22Rv1 (cell line): Measurements from ENCODE around the gene ADGRB3.

Experiments used
- H3K27ac ChIP-seq: fragments of 450-650 bp; 2 replicates; pipeline ENCODE4 v1.5.1; 2017
- ZFX ChIP-seq: fragments of 450-650 bp; IDR thresholded peaks from 2 replicates; pipeline ENCODE4 v1.6.1; 2017; ENCODE audit warnings: antibody characterized with exemption, borderline replicate concordance
- TF ChIP-seq, protein P1 (sequence below): fragments of 450-650 bp; IDR thresholded peaks from 2 replicates; pipeline ENCODE4 v1.5.1; 2017; ENCODE audit warnings: mild to moderate bottlenecking

The ADGRB3 gene

DNA sequence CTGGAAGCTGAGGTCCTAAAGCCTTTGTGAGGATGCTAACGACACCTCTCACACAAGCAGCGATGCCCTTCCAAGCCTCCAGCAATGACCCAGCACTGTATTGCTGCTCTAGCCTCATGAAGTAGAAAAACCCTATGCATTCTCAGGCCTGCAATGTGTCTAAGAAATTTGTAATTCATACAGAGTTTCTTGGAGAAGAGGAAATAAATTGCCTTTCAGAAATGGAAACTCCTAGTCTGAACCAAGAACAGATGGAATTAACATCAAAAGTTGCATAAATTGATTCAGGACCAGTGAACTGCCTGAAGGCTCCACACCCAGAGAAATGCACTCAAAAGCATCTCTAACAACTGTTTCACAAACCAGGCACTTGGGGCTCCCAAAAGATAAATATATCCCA, 353.6 kb downstream of the ADGRB3 start:
- H3K27ac ChIP-seq: no peak overlapping the region
- TF ChIP-seq, protein P1, sequence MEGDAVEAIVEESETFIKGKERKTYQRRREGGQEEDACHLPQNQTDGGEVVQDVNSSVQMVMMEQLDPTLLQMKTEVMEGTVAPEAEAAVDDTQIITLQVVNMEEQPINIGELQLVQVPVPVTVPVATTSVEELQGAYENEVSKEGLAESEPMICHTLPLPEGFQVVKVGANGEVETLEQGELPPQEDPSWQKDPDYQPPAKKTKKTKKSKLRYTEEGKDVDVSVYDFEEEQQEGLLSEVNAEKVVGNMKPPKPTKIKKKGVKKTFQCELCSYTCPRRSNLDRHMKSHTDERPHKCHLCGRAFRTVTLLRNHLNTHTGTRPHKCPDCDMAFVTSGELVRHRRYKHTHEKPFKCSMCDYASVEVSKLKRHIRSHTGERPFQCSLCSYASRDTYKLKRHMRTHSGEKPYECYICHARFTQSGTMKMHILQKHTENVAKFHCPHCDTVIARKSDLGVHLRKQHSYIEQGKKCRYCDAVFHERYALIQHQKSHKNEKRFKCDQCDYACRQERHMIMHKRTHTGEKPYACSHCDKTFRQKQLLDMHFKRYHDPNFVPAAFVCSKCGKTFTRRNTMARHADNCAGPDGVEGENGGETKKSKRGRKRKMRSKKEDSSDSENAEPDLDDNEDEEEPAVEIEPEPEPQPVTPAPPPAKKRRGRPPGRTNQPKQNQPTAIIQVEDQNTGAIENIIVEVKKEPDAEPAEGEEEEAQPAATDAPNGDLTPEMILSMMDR: no peak

DNA sequence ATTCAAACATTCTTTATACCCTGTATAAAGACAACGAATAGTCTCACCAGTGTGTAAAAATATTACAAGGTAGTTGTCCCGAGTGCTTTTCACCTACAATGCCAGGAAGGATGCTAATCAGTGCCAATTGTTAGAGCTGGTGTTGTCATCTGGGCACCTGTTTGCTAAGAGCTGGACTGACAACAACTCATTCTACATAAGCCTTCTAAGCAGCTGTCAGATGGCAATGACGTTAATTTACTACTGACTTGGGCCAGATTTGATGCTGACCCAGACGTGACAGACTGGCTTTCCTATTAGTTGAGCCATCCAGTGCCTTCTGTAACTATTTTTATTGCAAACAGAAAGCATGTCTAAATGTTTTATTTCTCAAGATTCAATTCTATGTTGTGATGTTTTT, 355.2 kb downstream of the ADGRB3 start:
- TF ChIP-seq, protein P1: no peak
- TF ChIP-seq ZFX: no peak

DNA sequence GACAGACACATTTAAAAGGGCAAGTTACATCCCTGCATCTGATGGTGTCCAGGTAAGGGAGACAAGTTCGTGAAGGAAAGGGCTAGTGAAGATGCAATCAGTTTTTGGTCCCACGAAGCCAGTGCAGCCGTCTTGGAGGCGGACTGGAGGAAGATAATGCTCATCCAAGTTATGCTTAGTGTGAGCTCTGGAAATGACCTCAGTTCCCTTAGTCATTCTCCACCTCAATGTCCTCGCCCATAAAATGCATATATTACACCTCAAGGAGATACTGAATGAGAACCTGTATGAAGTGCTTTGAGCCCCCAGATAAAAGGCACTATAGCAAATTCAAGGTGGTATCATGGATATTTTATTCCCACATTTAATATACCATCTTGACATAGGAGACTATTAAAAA, 358.8 kb downstream of the ADGRB3 start:
- no peak overlapping the region for H3K27ac ChIP-seq
- TF ChIP-seq, protein P1: no peak
- TF ChIP-seq ZFX: no peak

More for the DNA sequence above, 355.2 kb downstream of the ADGRB3 start:
- H3K27ac ChIP-seq: no peak overlapping the region

DNA sequence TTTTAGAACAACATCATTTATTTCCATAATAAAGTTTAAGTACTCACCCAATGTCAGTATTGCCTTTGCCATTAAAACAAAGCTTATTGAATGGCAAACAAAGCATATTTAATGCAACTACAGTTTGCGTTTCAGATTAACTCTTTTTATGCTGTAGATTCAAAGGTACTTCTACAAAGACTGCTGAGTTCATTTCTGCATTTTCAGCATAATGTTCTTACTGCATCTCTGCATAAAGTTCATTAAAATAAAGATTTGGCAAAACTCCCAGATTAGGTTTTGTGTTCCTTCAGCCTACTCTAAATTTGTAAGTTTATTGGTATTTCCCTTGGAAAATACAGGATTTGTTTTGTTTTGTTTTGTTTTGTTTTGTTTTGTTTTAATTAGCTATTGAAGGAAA, 359.4 kb downstream of the ADGRB3 start:
- TF ChIP-seq, protein P1: no peak
- no peak for TF ChIP-seq ZFX
- no peak overlapping the region for H3K27ac ChIP-seq

DNA sequence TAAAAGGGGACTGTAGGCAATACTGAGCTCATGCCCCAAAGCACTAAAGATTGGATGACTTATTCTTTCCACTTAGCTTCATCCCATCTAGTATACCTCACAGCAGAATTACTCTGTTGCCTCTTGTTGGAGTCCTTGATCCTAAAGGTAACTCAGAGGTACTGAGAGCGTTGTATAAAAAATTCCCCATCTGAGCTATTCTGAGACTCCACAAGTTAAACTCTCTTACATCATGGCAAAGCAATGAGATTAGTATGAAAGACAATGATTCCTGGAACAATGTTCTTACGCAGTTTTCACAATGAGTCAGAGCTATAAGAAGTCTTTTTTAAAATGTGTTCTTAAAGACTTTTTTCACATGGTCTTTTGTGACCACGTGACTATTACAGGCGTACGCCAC, 370.1 kb downstream of the ADGRB3 start:
- TF ChIP-seq ZFX: no peak
- TF ChIP-seq, protein P1: no peak
- H3K27ac ChIP-seq: no peak overlapping the region

DNA sequence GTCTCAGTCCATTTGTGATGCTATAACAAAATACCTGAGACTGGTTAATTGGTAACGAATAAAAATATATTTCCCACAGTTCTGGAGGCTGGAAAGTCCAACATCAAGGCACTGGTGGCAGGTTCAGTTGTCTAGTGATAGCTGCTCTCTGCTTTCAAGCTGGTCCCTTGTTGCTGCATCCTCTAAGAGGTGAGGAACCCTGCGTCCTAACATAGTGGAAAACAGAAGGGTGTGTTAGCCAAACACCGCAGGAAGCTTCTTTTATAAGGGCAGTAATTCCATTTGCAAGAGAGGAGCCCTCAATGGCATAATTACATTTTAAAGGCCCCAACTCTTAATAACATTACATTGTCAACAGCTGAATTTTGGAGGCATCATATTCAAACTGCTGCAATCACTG, 372.7 kb downstream of the ADGRB3 start:
- TF ChIP-seq, protein P1: no peak
- TF ChIP-seq ZFX: no peak
- no peak overlapping the region for H3K27ac ChIP-seq

DNA sequence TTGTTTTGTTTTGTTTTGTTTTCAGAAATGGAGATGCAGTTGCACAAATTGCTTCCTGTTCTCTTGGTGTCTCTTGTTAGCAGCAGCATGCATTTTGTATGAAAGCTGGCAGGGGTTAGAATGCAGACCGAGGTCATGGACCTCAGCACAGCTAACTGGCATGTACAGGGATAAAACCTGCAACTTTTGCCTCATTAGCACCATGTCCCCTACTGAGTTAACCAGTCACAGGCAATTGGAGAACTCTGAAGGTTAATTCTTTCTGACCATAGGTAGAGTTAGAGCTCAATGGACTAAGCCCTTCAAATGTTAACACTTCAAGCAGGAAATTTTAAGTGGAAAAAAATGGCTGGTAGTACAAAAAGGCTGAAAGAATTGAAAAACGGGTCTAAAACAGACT, 377.1 kb downstream of the ADGRB3 start:
- no peak for TF ChIP-seq ZFX
- TF ChIP-seq, protein P1: no peak
- H3K27ac ChIP-seq: no peak overlapping the region
